Nephron (organoid): ENCODE measurements around the gene ACAA2.

ENCODE experiments used
- H3K27ac Mint-ChIP-seq, 3 experiments: 2 replicates each; pipeline ENCODE4 v1.8.0; 2020; ENCODE audit warnings: mixed read lengths in 3 of 3, mild to moderate bottlenecking in 2 of 3, moderate library complexity in 1 of 3
- H3K27me3 Mint-ChIP-seq: 2 replicates; pipeline ENCODE4 v1.8.0; 2021; ENCODE audit warnings: low read depth, mild to moderate bottlenecking, moderate library complexity, mixed read lengths
- H3K36me3 Mint-ChIP-seq: 2 replicates; pipeline ENCODE4 v1.8.0; 2020; ENCODE audit warnings: low read depth, mixed read lengths
- H3K4me1 Mint-ChIP-seq: 2 replicates; pipeline ENCODE4 v1.8.0; 2020; ENCODE audit warnings: mixed read lengths
- H3K4me3 Mint-ChIP-seq, 3 experiments: 2 replicates each; pipeline ENCODE4 v1.8.0; 2020; ENCODE audit warnings: mild to moderate bottlenecking in 3 of 3, mixed read lengths in 3 of 3, moderate library complexity in 2 of 3
- H3K9me3 Mint-ChIP-seq: 2 replicates; pipeline ENCODE4 v1.8.0; 2020; ENCODE audit warnings: mixed read lengths
- CTCF ChIP-seq, 3 experiments: fragments of 200-600 bp; sonication (generic); IDR thresholded peaks; one replicate each; pipeline ENCODE4 v1.5.0; 2021; ENCODE audit warnings: antibody characterized with exemption in 3 of 3; ENCODE audit not compliant: unreplicated experiment in 3 of 3

The ACAA2 gene

GRCh38 chr18:49853436-49853835, 40.1 kb upstream of the ACAA2 start:
- no peak overlapping the region for H3K27ac Mint-ChIP-seq
- TF ChIP-seq CTCF (IDR thresholded peaks at IDR 0.05; ENCODE audit: unreplicated experiment in 3 of 3), result no peak
- H3K27me3 Mint-ChIP-seq, result peaks cover 7% of the 10 kb centered on the region
- H3K9me3 Mint-ChIP-seq, result no peaks in the 10 kb centered on the region
- H3K36me3 Mint-ChIP-seq, result no peaks in the 10 kb centered on the region
- H3K4me3 Mint-ChIP-seq, result no peak overlapping the region
- H3K4me1 Mint-ChIP-seq, result no peaks in the 10 kb centered on the region

GRCh38 chr18:49853011-49853410, 39.7 kb upstream of the ACAA2 start:
- Mint-ChIP-seq H3K27ac (no peak overlapping the region), H3K9me3 (no peaks in the 10 kb centered on the region), H3K36me3 (no peaks in the 10 kb centered on the region), H3K4me1 (no peaks in the 10 kb centered on the region), H3K4me3 (no peak overlapping the region), H3K27me3 (peaks cover 9% of the 10 kb centered on the region)
- no peak for TF ChIP-seq CTCF (IDR thresholded peaks at IDR 0.05; ENCODE audit: unreplicated experiment in 3 of 3)

GRCh38 chr18:49851624-49852023, 38.3 kb upstream of the ACAA2 start:
- H3K36me3 Mint-ChIP-seq, result no peaks in the 10 kb centered on the region
- TF ChIP-seq CTCF (IDR thresholded peaks at IDR 0.05; ENCODE audit: unreplicated experiment in 3 of 3), result no peak
- H3K4me1 Mint-ChIP-seq, result peaks cover 2% of the 10 kb centered on the region
- H3K4me3 Mint-ChIP-seq, result no peak overlapping the region
- no peaks in the 10 kb centered on the region for H3K9me3 Mint-ChIP-seq
- H3K27me3 Mint-ChIP-seq, result peaks cover 3% of the 10 kb centered on the region
- H3K27ac Mint-ChIP-seq, result no peak overlapping the region

GRCh38 chr18:49850636-49851035, 37.3 kb upstream of the ACAA2 start:
- no peak overlapping the region for H3K27ac Mint-ChIP-seq
- no peaks in the 10 kb centered on the region for H3K9me3 Mint-ChIP-seq
- H3K27me3 Mint-ChIP-seq, result peaks cover 3% of the 10 kb centered on the region

GRCh38 chr18:49849331-49850217, 36.2 kb upstream of the ACAA2 start:
- H3K4me3 Mint-ChIP-seq, result no peak overlapping the region
- no peak for TF ChIP-seq CTCF (IDR thresholded peaks at IDR 0.05; ENCODE audit: unreplicated experiment in 3 of 3)
- H3K36me3 Mint-ChIP-seq, result no peaks in the 10 kb centered on the region
- H3K27ac Mint-ChIP-seq, result no peak overlapping the region
- H3K27me3 Mint-ChIP-seq, result peaks cover 3% of the 10 kb centered on the region
- H3K9me3 Mint-ChIP-seq, result no peaks in the 10 kb centered on the region
- peaks cover 19% of the 10 kb centered on the region for H3K4me1 Mint-ChIP-seq

More at GRCh38 chr18:49850636-49851035, 37.3 kb upstream of the ACAA2 start:
- Mint-ChIP-seq H3K36me3 (no peaks in the 10 kb centered on the region), H3K4me3 (no peak overlapping the region), H3K4me1 (peaks cover 8% of the 10 kb centered on the region)
- no peak for TF ChIP-seq CTCF (IDR thresholded peaks at IDR 0.05; ENCODE audit: unreplicated experiment in 3 of 3)

- Mint-ChIP-seq H3K27ac (no peak overlapping the region), H3K4me1 (peaks cover 34% of the 10 kb centered on the region), H3K27me3 (peaks cover 3% of the 10 kb centered on the region), H3K36me3 (no peaks in the 10 kb centered on the region), H3K4me3 (no peak overlapping the region), H3K9me3 (no peaks in the 10 kb centered on the region)
- no peak for TF ChIP-seq CTCF (IDR thresholded peaks at IDR 0.05; ENCODE audit: unreplicated experiment in 3 of 3)
Observed at GRCh38 chr18:49848115-49848514, 34.8 kb upstream of the ACAA2 start.
